NCI-H82 (cell line): Measurements from ENCODE around the gene TTC27.
A peak's percentile ranks its signal among the peaks of the same experiment; 100 is the strongest.
"Not testable (repeated sequence)": the region's sequence is repeated elsewhere in the genome, so short reads cannot be mapped to it uniquely, and the experiment has no call there.

ENCODE experiments used
- DNase-seq: peaks from one replicate; lab custom pipeline; 2025; lab: John Stamatoyannopoulos, UW

Gene TTC27

GRCh38 chr2:32807662-32808061, 179.8 kb downstream of the TTC27 start:
- no peak for DNase-seq

DNA sequence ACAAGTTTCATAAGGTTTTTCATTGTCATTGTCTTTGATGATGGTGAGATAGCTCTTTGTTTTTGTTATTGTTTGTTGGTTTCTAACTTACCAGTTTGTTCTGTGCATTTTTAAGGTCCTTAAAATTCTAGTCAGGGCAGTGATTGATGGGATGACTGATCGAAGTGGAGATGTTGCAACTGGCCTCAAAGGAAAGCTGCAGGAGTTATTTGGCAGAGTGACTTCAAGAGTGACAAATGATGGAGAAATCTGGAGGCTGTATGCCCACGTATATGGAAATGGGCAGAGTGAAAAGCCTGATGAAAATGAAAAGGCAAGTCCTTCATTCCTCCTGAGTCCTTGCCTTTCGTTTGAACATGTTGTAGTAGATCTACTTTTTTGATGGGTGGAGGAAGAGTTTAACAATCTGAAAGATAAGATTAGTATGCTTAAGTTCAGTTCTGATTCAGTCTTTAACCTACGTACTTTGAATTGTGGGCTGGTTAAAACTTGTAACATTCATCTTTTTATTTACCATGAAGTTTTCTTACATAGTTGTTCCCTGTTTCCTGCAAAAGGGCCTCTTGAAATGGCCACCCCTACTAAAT, 183.2 kb downstream of the TTC27 start:
- no peak for DNase-seq

DNA sequence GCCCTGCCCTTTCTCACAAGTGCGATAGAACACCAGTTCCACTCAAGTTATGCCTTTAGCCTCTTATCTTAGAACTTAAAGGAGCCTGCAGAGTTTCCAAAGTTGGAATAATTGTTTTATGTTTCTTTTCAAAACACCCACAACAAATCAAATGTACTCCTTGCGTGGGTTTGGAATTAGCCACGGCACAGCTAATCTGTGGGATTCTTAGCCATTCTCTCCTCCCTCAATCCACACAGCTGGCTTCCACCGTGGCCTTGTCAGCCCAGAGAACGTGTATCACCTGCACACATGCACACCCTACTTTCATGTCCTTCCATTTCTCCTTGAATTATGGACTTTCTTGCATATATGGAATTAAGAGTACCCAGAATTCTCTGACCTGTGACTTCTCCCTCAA, 183.8 kb downstream of the TTC27 start:
- no peak for DNase-seq

DNA sequence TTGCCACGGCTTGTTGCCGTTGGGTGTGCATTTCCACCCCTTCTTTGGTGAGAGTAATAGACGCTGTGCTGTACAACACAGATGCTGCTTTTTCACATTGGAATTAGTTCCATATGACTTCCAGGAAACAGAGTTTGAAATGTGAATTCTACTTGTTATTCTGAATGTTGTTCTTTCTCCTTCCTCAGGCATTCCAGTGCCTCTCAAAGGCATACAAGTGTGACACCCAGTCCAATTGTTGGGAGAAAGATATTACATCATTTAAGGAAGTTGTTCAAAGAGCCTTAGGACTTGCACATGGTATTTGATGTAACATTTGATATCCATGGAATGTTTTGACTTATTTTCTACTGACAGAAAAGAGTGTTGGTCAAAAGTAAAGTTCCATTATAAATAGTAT, 184.5 kb downstream of the TTC27 start:
- no peak for DNase-seq

DNA sequence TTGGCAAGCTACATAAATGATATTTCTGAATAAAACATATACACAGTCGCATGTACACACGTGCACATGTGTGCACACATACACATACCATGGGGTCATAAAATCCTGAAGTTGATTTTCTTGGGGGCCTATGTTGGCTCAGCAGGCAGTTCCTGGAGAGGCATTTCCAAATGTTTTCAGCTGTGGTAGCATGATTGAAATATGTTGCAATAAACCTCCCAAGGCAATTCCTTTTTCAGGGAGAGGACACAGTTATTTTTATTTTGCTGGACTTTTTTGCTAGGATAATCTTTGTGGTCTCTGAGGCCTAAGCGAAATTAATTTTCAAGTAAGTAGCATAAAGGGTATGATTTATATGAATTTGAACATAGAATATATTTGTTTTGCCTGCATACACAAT, 192.2 kb downstream of the TTC27 start:
- DNase-seq, result no peak

DNA sequence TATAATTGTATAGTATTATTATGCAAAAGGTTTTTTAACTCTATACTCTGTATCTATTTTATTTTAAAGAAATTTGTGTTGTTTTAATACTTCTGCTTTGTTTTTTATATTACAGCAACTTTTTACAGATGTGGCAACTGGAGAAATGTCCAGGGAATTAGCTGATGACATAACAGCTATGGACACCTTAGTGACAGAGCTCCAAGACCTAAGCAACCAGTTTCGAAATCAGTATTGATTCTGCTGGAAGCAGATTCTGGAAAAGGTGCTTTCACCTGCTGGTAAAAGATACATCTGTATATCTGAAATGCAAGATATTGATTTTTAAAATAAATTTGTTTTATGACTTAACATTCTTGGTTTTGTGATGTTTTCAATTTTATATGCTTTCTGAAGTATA, 192.9 kb downstream of the TTC27 start:
- no peak for DNase-seq

- peak; percentile 53 for DNase-seq
Observed at GRCh38 chr2:32824070-32824809, 196.4 kb downstream of the TTC27 start.

DNA sequence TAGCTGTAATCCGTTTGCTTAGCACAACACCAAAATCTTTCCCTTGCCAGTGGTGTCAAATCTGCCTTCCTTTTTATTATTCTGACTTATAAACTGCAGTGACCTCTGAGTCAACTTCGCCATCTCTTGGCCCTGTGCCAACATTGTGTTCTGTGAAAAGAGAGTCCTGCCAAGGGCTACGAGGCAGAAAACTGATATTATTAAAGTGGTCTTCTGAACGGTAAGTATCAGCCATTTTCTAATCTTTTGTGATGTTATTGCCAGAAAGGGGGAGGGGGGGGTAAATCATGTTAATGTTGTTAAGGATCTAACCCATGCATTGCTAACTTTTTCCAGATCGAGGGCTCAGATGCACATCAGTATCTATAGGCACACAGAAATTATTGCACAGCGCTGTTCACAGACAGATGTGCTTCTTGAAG, 197.5 kb downstream of the TTC27 start:
- peak; percentile 61 for DNase-seq

DNA sequence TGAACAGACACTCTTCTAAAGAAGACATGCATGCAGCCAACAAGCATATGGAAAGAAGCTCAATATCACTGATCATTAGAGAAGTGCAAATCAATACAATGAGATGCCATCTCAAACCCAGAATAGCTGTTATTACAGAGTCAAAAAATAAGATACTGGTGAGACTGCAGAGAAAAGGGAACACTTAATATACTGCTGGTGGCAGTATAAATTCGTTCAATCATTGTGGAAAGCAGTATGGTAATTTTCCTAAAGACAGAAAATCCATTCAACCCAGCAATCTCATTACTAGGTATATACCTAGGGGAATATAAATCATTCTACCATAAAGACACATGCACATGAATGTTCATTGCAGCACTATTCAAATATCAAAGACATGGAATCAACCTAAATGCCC, 202.3 kb downstream of the TTC27 start:
- no peak for DNase-seq

GRCh38 chr2:32832821-32833220, 205.0 kb downstream of the TTC27 start:
- DNase-seq, result no peak

- no peak for DNase-seq
Observed at GRCh38 chr2:32833709-32834108, 205.9 kb downstream of the TTC27 start.

GRCh38 chr2:32835148-32835547, 207.3 kb downstream of the TTC27 start:
- no peak for DNase-seq

GRCh38 chr2:32836933-32837332, 209.1 kb downstream of the TTC27 start:
- DNase-seq, result no peak

DNA sequence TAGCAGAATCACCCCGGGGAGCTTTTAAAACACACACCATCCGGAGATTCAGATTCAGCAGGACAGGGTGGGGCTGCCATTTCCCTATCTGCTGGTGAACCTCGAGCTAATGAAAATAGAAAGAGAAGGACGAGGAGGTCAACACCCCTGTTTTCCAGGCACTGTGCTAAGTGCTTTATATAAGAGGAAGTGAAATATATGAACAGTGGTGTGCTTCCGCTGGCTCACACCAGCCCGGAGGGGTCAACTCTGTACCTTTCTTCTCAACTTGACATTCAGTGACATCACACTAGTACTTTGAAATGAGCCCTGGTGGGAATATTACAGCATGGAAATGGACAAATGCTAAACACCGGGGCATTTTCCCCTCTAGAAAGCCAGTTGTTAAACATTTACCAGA, 210.6 kb downstream of the TTC27 start:
- no peak for DNase-seq

DNA sequence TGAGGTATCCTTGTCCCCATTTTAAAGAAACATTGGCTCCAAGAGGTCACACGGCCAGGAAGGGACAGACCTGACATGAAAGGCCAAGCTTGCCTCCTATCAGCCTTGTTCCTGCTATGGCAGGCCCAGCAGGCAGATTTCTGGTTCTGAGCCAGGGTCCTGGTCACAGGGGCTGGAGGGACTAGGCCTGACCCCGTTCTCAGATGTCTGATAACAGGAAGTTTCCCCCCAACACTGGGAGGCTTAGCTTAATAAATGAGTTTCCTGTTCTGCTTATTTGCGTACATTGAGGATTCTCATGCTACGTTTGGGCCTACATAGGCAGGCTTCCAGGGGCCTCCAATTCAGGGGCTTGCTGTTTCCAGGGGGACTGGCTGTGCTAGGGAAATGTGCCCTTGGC, 211.1 kb downstream of the TTC27 start:
- no peak for DNase-seq

- no peak for DNase-seq
Observed at GRCh38 chr2:32841931-32842898, 214.4 kb downstream of the TTC27 start.

- no peak for DNase-seq
Observed at GRCh38 chr2:32843699-32844098, 215.8 kb downstream of the TTC27 start.

GRCh38 chr2:32844253-32844652, 216.4 kb downstream of the TTC27 start:
- DNase-seq, result no peak

DNA sequence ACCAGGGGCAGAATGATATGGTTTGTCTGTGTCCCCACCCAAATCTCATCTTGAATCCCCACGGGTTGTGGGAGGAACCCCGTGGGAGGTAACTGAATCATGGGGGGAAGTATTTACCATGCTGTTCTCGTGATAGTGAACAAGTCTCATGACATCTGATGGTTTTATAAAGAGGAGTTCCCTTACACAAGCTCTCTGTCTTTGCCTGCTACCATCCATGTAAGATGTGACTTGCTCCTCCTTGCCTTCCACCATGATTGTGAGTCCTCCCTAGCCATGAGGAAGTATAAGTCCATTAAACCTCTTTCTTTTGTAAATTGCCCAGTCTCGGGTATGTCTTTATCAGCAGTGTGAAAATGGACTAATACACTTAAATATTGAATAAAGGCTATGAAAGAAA, 218.4 kb downstream of the TTC27 start:
- DNase-seq, result not testable (repeated sequence)

GRCh38 chr2:32847734-32848133, 219.9 kb downstream of the TTC27 start:
- no peak for DNase-seq

DNA sequence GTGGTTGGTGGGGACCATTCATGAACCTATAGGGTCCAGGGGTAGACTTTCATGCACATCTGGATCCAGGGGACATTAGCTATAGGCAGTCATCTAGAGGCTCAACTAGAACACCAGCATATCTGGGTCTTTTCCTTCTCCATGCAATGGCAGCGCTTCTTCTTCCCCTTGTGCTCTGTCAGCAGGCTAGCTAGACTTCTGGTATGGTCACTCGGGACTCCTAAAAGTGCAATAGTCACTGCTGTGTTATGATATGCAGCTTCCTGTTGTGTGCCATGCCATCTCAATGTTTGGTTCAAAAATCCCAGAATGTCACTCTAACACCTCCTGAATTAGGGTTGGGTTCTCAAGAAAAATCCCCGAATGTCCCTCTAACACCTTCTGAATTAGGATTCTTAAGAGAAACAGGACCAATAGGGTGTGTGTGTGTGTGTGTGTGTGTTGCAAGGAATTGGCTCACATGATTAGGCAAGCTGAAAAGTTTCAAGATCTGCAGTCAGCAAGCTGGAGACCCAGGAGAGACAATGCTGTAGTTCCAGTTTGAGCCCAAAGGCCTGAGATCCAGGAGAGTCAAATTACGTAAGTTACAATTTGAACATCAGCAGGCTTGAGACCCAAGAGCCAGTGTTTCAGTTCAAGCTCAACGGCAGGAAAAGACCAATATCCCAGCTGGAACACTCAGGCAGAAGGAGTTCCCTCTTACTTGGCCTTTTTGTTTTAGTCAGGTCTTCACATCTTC, 221.8 kb downstream of the TTC27 start:
- DNase-seq, result no peak
